Erythroblast (primary cell): Measurements from ENCODE around the gene PRICKLE2.

Experiments
- DNase-seq, 2 experiments: peaks; one replicate each; lab custom pipeline; 2025; lab: John Stamatoyannopoulos, UW
- GATA1 ChIP-seq: IDR thresholded peaks from 2 replicates; pipeline ENCODE4 v1.6.1; 2011; ENCODE audit warnings: low read depth, mild to moderate bottlenecking, control low read depth, low read length, moderate library complexity
- POLR2A ChIP-seq: IDR thresholded peaks from 2 replicates; pipeline ENCODE4 v1.6.1; 2011; ENCODE audit warnings: mild to moderate bottlenecking, low read length

Gene PRICKLE2

GRCh38 chr3:64184621-64185020 lies 40.6 kb downstream of the PRICKLE2 start:
- TF ChIP-seq GATA1 = no peak
- no peak for TF ChIP-seq POLR2A
- DNase-seq = no peak

GRCh38 chr3:64179860-64180259 lies 45.4 kb downstream of the PRICKLE2 start:
- DNase-seq = no peak

DNA sequence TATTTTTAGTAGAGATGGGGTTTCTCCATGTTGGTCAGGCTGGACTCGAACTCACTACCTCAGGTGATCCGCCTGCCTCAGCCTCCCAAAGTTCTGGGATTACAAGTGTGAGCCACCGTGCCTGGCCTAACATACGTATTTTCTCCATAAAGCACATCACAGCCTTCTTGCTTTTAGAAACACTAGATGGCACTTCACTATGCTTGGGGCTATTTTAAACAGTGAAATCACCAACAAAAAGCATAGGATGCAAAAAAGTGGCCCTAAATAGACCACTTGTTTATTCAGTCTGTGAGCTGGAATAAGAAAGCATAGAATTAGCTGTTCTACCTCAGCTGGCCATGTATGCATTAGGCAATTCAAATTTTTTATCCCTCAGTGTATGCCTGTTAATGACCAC lies 46.0 kb downstream of the PRICKLE2 start:
- TF ChIP-seq POLR2A (no peak), GATA1 (no peak)
- no peak for DNase-seq

More at GRCh38 chr3:64179860-64180259, 45.4 kb downstream of the PRICKLE2 start:
- TF ChIP-seq POLR2A = no peak
- no peak for TF ChIP-seq GATA1

DNA sequence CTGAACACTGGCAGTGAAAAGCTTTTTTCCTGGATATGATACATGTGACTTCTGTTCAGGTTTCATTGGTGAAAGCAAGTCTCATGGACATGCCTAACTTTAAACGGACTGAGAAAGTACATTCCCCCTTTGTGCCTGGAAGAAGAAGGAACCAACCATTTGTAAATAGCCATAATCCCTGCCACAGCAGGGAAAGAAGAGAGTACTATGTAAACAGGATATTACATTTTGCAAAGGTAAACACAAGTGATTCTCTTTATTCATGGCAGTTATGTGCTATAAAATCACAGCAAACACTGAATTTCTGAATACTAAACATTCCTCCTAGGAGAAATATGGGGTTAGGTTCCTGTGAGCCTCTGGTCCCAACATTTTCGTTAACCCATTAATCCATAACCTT lies 46.8 kb downstream of the PRICKLE2 start:
- no peak for DNase-seq
- TF ChIP-seq POLR2A (no peak), GATA1 (no peak)

DNA sequence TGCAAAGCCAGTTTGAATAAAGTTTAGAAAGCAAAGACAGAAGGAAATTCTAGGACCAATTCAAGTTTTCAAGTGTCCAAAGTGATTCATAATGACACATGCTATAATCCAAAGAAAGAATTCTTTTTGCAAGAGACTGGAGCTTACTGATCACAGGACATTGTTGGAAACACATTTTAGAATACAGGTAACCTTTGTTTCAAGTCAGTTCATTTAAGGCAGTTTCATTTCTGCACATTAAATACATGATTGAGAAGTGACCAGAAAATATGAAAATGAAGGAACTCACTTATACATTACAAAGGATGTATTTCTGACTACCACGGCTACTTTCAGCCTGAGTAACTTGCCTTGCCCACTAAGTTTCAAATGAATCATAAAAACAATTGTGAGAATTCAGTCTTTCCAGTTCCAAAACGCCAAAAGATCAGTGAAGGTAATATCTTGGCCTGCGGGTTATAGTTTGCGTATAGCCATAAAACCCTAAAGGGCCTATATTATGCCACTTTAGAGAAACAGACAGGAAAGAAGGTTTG lies 48.7 kb downstream of the PRICKLE2 start:
- DNase-seq = no peak
- TF ChIP-seq GATA1 (no peak), POLR2A (no peak)

DNA sequence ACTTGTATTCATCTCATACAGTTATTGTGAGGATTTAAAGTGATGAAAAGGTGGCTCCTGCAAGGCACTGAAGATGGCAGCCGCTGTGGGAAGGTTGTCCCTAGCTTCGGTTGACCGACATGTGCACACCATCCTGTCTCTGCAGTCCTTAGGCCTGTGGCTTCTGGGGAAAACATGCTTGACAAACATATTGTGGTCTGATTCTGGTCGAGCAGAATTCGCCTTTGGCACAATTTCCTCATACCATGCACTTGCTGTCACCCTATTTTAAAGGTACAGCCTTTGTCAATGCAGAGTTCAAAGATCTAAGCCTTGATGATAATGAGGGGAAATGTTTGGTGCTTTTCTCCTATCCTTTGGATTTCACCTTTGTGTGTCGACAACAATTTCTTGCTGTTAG lies 50.9 kb downstream of the PRICKLE2 start:
- DNase-seq = no peak
- TF ChIP-seq GATA1 = no peak
- no peak for TF ChIP-seq POLR2A

- no peak for TF ChIP-seq POLR2A
- no peak for TF ChIP-seq GATA1
- DNase-seq = no peak
These were observed 51.7 kb downstream of the PRICKLE2 start for GRCh38 chr3:64173563-64173962.

DNA sequence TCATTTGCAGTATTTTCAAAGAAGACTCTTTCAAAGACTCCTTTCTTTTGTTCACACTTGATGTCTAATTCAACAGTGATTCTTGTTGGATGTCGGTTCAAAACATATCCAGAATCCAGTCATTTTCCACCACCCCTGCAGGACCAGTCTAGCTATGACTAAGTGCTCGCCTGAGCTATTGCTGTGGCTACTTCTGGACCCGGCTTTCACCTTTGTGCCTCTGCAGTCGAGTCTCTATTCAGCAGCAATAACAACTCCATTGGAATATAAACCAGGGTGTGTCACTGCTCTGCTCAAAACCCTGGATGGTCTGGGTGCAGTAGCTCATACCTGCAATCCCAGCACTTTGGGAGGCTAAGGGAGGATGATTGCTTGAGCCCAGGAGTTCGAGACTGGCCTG lies 55.0 kb downstream of the PRICKLE2 start:
- TF ChIP-seq POLR2A (no peak), GATA1 (no peak)
- DNase-seq = no peak

DNA sequence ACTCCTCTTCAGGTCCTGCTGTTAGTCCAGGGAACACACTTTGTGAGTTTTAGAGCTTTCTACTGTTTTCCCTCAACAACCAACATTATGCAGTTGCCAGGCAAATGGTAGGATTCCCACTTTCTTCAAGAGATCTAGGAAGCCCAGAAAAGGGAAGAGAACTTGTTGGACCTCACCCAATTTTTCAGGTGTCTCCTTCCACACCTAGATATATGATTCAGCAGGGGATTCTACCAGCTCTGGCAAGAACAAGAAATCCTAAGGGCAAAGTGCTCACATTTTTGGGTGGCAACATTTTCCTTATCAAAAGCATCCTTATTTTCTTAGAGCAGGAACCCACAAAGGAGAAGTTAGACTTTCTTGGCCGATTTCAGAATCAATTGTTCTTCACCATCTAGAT lies 57.4 kb downstream of the PRICKLE2 start:
- no peak for DNase-seq
- no peak for TF ChIP-seq POLR2A
- TF ChIP-seq GATA1 = no peak

DNA sequence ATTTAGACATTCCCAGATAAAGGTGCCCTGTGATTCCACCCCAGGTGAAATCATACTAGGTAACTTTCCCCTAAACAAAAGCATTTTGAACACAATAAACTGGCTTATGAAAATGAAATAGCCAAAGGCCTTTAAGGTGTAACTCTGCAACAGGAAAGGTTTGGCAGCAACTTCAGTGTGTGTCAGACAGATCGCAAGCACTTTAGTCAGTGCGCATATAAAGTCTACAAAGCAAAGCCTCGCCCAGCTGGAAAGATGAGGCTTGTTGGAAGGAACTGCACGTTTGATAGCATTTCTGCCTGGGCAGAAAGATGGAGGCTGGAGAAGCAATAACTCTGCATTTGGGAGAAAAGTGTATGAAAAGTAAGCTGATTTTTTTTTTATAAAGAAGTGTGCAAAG lies 57.9 kb downstream of the PRICKLE2 start:
- DNase-seq = no peak
- TF ChIP-seq POLR2A (no peak), GATA1 (no peak)

DNA sequence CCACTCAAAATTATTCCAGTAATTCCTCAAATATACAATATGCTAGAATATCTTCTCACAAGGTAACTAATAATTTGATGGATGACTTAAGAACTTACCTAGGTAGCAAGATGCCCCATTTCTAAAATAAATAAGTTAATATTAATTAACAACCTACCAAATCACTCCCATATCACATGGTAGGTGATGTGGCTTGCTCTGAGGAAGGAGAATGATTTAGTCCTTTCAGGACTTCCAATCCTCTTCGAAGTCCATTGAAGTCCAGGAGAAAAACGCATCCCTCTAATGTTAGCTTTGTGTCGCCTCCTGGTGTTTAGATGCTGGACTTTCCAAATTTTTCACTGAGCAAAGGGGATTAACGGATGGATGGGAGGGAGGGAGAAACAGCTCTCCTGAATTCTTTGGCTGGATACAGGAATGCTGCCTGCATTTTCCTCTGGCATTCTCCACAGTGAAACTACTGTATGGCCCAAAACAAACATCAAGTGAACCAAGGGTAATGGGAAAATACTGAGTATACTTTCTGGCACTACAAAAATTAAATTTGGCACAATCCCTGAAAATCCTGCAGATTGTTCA lies 58.6 kb downstream of the PRICKLE2 start:
- no peak for DNase-seq

GRCh38 chr3:64164349-64164748 lies 60.9 kb downstream of the PRICKLE2 start:
- TF ChIP-seq POLR2A (no peak), GATA1 (no peak)
- DNase-seq = no peak

More for the DNA sequence above, 58.6 kb downstream of the PRICKLE2 start:
- TF ChIP-seq POLR2A (no peak), GATA1 (no peak)

DNA sequence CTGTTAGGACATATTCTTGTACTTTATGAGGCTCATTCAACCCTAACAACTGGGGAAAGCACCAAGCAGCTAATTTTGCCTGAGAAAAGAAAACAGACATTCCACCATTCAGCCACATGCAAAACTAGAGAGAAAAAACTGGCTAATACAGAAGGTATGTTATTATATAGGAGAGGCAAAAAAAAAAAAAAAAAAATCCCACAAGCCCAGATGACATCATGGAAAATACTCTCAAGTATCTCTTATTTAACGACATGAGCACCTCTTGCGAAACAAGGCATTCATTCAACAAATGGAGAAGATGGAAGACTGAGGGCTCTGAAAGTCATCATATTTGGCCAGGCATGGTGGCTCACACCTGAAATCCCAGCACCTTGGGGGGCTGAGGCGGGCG lies 61.5 kb downstream of the PRICKLE2 start:
- TF ChIP-seq GATA1 = no peak
- TF ChIP-seq POLR2A = no peak
- DNase-seq = no peak

DNA sequence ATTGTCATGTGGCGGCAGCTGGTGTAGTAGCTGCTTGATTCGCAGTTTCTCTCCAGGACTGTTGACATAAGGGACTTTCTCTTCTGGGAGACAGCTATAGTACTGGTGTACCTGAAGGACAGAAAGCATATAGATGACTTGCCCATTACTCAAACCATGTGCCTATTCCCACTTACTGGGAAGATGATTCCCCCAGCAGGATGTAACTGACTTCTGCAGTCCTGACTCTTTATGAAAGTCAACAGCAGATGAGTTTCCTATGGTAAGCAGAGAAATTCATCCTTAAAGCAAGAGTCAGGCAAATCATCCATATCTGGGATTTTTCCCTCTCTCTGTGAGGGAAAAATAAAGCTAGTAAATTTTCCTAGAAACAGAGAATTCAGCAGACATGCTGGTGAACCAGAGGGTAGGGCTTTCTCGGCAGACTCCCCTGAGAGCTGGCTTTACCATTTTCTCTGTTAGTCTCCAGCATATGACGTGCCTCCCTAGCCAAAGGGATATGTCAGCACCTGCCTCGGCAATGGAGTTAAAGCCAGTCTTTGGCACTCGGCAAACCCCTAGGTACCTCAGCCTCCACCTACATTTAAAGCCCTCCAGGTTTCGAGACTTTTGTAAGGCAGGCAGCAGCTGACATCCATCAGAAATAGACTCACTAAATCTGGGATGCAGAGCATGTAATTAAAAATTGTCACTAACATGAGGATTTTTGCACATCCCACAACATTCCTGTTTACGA lies 62.1 kb downstream of the PRICKLE2 start:
- DNase-seq = no peak
- TF ChIP-seq GATA1 (no peak), POLR2A (no peak)
